A549 treated with AZD9567 at 1 μM for 4 hours (cell line): ENCODE results near the gene SLC23A2. TPM values are rescaled to one million over a fixed set of nuclear protein-coding genes. Genes with fewer than 3 reads are reported as not detected.

Source experiments
- total RNA-seq: library from RNA; stranded (reverse); fragments of 200-300 nt; extraction: Qiagen RNA extraction; gene quantifications from 5 replicates; pipeline ENCODE4 v1.2.3, GENCODE V29; 2022; ENCODE audit not compliant: insufficient read depth

SLC23A2 gene
- total RNA-seq, result 14.2 to 17.3 TPM (median 16.7 TPM) in 5 replicates

DNA sequence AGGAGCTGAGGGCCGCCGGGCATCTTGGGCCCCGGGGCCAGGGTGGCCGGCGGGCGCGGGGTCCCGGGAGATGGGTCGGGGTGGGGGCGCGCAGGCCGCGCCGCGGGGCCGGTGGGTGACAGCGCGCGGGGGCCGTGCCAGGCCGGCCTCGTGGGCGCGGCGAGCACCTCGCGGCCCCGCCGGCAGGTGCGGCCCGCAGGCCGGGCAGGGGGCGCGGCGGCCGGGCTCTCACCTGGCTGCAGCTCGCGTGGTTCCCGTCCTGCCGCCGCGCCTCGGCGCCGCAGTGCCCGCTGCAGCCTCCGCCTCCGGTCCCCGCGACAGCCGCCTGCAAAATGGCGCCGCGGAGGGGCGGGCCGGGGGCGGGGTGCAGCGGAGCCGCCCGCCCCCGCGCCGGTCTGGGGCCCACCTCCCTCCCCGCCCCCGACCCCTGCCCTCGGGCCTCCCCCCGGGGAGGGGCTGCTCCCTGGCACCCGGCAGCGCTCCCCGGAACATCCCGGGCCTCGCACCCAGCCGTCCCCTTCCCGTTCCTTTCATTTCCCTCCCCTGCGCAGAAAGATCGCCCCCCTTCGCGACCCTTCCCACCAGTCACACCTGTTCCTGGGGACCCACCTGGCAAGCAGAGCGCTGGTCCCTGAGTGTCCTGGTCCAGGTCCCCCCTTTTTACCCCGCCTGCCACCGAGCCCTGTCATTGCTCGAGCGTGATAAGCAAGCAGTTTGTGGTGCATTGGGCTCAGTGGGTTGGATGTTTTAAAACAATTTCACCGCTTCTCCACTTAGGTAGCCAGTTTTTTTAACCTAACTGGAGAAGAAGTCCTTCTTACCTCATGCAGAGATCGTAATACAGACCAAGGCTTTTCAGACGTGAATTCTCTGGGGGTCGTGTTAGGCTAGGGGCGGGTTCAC lies at the start of gene SLC23A2:
TSS of gene SLC23A2 (minus strand) at position 337 of the 903 bp plus-strand sequence. CDS start 68,948 bp downstream, outside the sequence.

Other genes starting within 250 kb of the SLC23A2 start
- gene RASSF2, start 177.9 kb downstream of the SLC23A2 start, total RNA-seq, result 12.9 to 18.6 TPM (median 15.3 TPM) in 5 replicates
- gene TMEM230, start 111.6 kb upstream of the SLC23A2 start, total RNA-seq, result 105 to 114 TPM (median 107 TPM) in 5 replicates
- 387 to 449 TPM (median 428 TPM) in 5 replicates for gene PCNA, start 118.4 kb upstream of the SLC23A2 start, total RNA-seq
- gene CDS2, start 125.5 kb upstream of the SLC23A2 start, total RNA-seq, result 51.5 to 64.3 TPM (median 60.1 TPM) in 5 replicates